Prostate gland (tissue), 2 donors: ENCODE data around the gene RNF41. TPM values are rescaled to one million over a fixed set of nuclear protein-coding genes. Genes with fewer than 3 reads are reported as not detected.
"Not testable (repeated sequence)": the region's sequence is repeated elsewhere in the genome, so short reads cannot be mapped to it uniquely, and the experiment has no call there.

Experiments
- DNase-seq: peaks from one replicate; pipeline ENCODE4 v3.0.0-alpha.2; 2019; ENCODE audit warnings: low spot score
- H3K27ac ChIP-seq, 2 donors: fragments of 200-600 bp; sonication (generic); 2 replicates each; pipeline ENCODE4 v1.5.1; 2017 to 2019
- H3K27me3 ChIP-seq: fragments of 200-600 bp; sonication (generic); replicated peaks from 2 replicates; pipeline ENCODE4 v1.5.1; 2019; ENCODE audit not compliant: insufficient read depth
- H3K36me3 ChIP-seq, 2 donors: fragments of 200-600 bp; sonication (generic); 1 replicate in 1 of 2; 2 replicates in 1 of 2; pipeline versions ENCODE4 v1.5.1 to v1.8.1; 2017 to 2019
- H3K4me1 ChIP-seq: fragments of 200-600 bp; sonication (generic); replicated peaks from 2 replicates; pipeline ENCODE4 v1.5.1; 2019
- H3K4me3 ChIP-seq, 2 donors: fragments of 200-600 bp; sonication (generic); 2 replicates each; pipeline ENCODE4 v1.5.1; 2017 to 2019
- H3K9me3 ChIP-seq: fragments of 200-600 bp; sonication (generic); 2 replicates; pipeline ENCODE4 v1.5.1; 2017
- POLR2A ChIP-seq: fragments of 450-650 bp; IDR thresholded peaks from one replicate; pipeline ENCODE4 v1.6.1; 2016; ENCODE audit warnings: antibody characterized with exemption, mild to moderate bottlenecking
- POLR2AphosphoS5 ChIP-seq: sonication (generic); formaldehyde crosslinking; IDR thresholded peaks from one replicate; pipeline ENCODE4 v1.6.1; 2017; ENCODE audit warnings: antibody characterized with exemption
- WGBS: methylation state at CpG from one replicate; pipeline ENCODE4 v1.1.5; 2018; 5-methylcytosine and 5-hydroxymethylcytosine counted together
- intact Hi-C: fragments of 100-400 bp; cut with DNase I; formaldehyde crosslinking; loops from one replicate; pipeline ENCODE4 v1.14.2; 2022
- total RNA-seq, 2 donors: library from RNA; depleted of rRNA; stranded (reverse); fragments of >200 nt; gene quantifications; one replicate each; pipeline ENCODE4 v1.1.0, GENCODE V29; 2016
- TF ChIP-seq, protein P1 (sequence below), 4 experiments: fragments of 200-600 bp in 2 of 4; fragments of 450-650 bp in 2 of 4; sonication (generic) in 2 of 4; IDR thresholded peaks; 1 replicate in 3 of 4; 2 replicates in 1 of 4; pipeline ENCODE4 v1.5.1; 2016 to 2019; ENCODE audit warnings: antibody characterized with exemption in 4 of 4, mild to moderate bottlenecking in 2 of 4, moderate library complexity in 2 of 4

The RNF41 gene
- 10 to 100 TPM; 74.4 to 90.4 TPM for total RNA-seq

DNA sequence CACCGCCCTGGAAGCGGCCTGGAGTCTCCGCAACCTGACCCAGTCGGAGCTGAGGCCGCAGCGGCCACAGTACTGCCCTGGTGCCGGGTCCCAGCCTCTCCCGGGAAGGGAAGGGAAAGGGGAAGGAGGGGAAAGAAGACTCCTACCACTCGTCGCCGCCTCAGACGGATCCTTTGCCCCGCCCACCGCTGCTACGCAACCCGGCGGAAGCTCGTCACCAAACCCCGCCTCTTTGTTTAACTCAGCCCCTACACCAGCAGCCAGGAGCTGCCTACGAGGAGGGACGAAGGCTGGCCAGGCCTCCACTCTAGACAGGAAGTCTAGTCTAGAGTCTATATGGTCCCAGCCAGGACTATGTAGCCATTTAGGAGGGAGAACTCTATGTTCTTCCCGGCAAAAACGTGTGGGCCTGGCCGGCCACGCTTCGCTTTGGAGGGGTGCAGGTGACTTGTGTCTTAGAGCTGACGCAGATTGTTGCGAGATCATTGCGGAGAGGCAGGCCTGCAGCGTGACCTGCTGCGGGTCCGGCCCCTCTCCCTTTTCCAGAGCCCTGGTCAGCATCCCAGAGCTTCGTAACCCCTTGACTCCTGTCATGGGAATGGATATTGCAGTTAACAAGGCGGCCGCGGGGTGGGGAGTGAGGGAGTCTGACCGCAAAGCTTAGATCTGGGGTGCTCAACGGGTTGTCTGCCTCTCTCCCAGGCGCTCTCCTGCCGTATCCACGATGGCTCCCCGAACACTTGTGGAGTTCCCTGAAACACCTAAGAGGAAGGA, at the start of gene RNF41:
RNF41 (minus strand) TSS at position 166 of the 774 bp plus-strand sequence. CDS start 7,875 bp downstream, outside the sequence.
- TF ChIP-seq POLR2A: peak; percentile 99
- TF ChIP-seq, protein P1, sequence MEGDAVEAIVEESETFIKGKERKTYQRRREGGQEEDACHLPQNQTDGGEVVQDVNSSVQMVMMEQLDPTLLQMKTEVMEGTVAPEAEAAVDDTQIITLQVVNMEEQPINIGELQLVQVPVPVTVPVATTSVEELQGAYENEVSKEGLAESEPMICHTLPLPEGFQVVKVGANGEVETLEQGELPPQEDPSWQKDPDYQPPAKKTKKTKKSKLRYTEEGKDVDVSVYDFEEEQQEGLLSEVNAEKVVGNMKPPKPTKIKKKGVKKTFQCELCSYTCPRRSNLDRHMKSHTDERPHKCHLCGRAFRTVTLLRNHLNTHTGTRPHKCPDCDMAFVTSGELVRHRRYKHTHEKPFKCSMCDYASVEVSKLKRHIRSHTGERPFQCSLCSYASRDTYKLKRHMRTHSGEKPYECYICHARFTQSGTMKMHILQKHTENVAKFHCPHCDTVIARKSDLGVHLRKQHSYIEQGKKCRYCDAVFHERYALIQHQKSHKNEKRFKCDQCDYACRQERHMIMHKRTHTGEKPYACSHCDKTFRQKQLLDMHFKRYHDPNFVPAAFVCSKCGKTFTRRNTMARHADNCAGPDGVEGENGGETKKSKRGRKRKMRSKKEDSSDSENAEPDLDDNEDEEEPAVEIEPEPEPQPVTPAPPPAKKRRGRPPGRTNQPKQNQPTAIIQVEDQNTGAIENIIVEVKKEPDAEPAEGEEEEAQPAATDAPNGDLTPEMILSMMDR (IDR thresholded peaks at IDR 0.05): peak in 2 of 4 experiments; percentile 27 to 42
- TF ChIP-seq POLR2AphosphoS5: peak; percentile 100
- WGBS: 1% methylated on average over 42 of the region's 42 CpGs
- Histone ChIP-seq H3K4me3 (peak within 1 kb of the TSS; percentile 74 to 93), H3K4me1 (no peaks in the 10 kb centered on the region), H3K27ac (peak within 1 kb of the TSS; percentile 99), H3K27me3 (no peaks in the 10 kb centered on the region), H3K36me3 (no peaks in the 10 kb centered on the region), H3K9me3 (no peaks in the 10 kb centered on the region)
- intact Hi-C loops: no loop called here
- peak; percentile 98 for DNase-seq

DNA sequence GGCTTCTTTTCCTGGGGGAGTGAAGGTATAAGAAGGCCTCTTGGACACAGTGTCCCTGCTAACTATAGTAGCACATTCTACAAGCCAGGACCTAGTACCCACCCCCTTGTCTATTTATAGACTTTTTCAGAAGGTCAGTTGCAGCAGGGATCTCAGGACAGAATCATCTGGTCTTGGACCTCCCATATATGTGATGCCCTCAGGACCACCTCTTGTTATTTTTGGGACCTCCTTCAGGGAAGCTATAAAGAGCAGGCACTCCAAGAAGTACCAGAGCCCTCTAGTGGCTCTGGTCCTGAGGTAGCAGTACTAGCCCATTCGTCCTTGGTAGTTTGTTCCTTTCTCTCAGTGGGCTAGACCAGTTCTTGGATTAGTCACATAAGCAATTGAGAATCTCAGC, 49.3 kb upstream of the RNF41 start:
- WGBS: 21% methylated on average over 1 of the region's 1 CpG
- Histone ChIP-seq H3K4me3 (no peak overlapping the region), H3K27ac (no peak overlapping the region), H3K9me3 (no peaks in the 10 kb centered on the region), H3K36me3 (peaks cover 5 to 12% of the 10 kb centered on the region in 2 donors), H3K27me3 (no peaks in the 10 kb centered on the region), H3K4me1 (peaks cover 4% of the 10 kb centered on the region)
- DNase-seq: no peak
- intact Hi-C loops: no loop called here
- TF ChIP-seq, protein P1 (IDR thresholded peaks at IDR 0.05): peak in 1 of 4 experiments; percentile 16
- no peak for TF ChIP-seq POLR2A
- TF ChIP-seq POLR2AphosphoS5: no peak

DNA sequence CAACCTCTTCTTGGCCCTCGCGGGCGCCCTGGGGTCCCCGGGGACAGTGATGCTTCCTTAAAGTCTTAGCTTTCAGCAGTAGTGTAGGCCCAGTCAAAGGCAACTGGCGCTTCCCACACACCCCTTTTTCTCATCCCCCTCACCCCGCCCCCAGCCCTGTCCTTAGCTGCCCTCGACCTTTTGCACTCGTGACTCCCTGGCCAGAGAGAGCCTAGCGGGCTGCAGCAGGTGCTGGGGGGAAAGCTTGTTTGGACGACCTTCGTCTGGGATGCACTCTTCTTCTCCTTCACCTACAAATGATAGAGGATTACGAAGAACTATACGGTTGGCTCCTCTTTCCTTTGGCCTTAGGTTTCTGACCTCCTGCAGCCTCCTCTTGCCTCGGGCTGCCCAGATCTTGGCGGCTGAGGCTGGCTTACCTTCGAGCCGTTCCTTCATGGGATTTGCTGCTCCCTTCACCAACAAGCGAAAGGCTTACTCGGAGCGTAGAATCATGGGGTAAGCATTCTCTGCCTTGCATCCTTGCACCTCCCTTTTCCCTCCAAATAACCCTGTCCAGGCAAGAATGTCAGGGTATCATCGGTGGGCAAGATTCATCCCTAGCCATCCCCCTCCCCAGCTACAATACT, 45.8 kb upstream of the RNF41 start:
- no peak for DNase-seq
- Histone ChIP-seq H3K27me3 (no peaks in the 10 kb centered on the region), H3K27ac (peak overlapping the region; percentile 91 to 93), H3K9me3 (no peaks in the 10 kb centered on the region), H3K4me3 (peak overlapping the region; percentile 56 to 75), H3K36me3 (no peaks in the 10 kb centered on the region), H3K4me1 (peaks cover 4% of the 10 kb centered on the region)
- TF ChIP-seq, protein P1 (IDR thresholded peaks at IDR 0.05): no peak
- no peak for TF ChIP-seq POLR2A
- no peak for TF ChIP-seq POLR2AphosphoS5
- intact Hi-C loops: no loop called here
- 27% methylated on average over 21 of the region's 21 CpGs for WGBS

DNA sequence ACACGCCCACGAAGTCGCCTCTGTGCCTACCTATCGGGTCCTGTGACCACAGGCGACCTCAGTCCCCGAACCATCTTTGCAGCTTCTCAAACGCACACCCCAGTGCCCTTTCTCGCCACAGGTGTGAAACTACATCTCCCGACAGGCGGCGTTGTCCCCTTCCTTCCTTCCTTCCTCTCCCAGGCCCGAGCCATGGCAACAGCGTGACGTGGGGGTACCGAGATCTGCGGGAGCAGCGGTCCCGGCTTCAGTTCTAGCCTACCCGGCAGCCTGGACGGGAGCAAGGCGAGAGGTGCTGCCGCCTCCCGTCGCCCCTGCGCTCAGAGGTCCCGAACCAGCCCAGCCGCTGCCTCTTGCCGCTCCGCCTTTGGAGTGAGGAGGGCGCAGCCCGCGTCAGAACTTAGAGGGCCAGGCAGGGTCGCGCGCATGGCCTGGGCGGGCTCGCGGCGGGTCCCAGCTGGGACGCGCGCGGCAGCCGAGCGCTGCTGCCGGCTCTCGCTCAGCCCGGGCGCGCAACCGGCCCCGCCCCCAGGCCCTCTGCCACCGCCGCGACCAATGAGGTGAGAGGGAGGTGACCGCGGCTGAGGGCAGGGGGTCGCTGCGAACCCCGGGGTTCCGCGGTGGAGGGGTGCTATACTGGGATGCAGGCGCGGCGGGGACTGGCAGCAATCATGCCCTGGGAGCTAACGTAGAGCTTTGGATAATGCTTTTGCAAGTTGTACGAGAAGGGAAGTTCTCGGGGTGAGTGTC, 45.1 kb upstream of the RNF41 start, which contains the start of gene COQ10A:
COQ10A (plus strand) TSS at position 250 of the 750 bp plus-strand sequence; CDS start at position 427, 177 bp downstream.
- H3K36me3 ChIP-seq: no peaks in the 10 kb centered on the region
- H3K4me1 ChIP-seq: peaks cover 4% of the 10 kb centered on the region
- intact Hi-C loops: no loop called here
- TF ChIP-seq POLR2A (peak; percentile 81), POLR2AphosphoS5 (peak; percentile 92)
- TF ChIP-seq, protein P1 (IDR thresholded peaks at IDR 0.05): peak; percentile 25 to 85 (median 70)
- peak within 1 kb of the TSS; percentile 56 to 75 for H3K4me3 ChIP-seq
- no peaks in the 10 kb centered on the region for H3K27me3 ChIP-seq
- WGBS: under 1% methylated on average over 59 of the region's 68 CpGs
- DNase-seq: peak; percentile 90
- H3K9me3 ChIP-seq: no peaks in the 10 kb centered on the region
- peak within 1 kb of the TSS; percentile 91 to 93 for H3K27ac ChIP-seq

DNA sequence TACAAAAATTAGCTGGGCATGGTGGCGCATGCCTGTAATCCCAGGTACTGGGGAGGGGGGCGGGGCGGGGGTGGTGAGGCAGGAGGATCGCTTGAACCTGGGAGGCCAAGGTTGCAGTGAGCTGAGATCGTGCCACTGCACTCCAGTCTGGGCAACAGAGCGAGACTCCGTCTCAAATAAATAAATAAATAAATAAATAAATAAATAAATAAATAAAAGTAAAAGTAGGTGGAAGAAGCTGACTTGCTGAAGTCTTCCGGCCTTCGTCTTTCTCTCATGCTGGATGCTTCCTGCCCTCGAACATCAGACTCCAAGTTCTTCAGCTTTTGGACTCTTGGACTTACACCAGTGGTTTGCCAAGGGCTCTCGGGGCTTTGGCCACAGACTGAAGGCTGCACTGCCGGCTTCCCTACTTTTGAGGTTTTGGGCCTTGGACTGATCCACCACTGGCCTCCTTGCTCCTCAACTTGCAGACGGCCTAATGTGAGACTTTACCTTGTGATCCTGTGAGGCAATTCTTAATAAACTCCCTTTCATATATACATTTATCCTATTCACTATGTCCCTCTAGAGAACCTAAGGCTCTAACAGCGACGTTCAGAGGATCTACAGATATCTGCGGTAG, 44.5 kb upstream of the RNF41 start:
- DNase-seq, H3K36me3 ChIP-seq, intact Hi-C loops, H3K9me3 ChIP-seq, H3K27me3 ChIP-seq, H3K4me1 ChIP-seq: not testable (repeated sequence)
- WGBS: 59% methylated on average over 16 of the region's 16 CpGs
- H3K4me3 ChIP-seq: peak overlapping the region; percentile 56 to 75
- H3K27ac ChIP-seq: peak overlapping the region; percentile 91 to 93

DNA sequence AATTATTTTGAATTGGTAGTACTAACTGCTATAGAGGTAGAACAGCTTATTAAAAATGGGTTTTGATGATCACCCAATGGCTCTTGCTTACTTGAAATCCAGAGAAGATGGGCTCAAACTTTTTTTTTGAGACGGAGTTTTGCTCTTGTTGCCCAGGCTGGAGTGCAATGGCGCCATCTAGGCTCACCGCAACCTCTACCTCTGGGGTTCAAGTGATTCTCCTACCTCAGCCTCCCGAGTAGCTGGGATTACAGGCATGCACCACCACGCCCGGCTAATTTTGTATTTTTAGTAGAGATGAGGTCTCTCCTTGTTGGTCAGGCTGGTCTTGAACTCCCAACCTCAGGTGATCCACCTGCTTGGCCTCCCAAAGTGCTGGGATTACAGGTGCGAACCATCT, 41.2 kb upstream of the RNF41 start:
- H3K4me3 ChIP-seq, H3K36me3 ChIP-seq, H3K27me3 ChIP-seq, intact Hi-C loops, H3K4me1 ChIP-seq, DNase-seq, H3K27ac ChIP-seq, H3K9me3 ChIP-seq: not testable (repeated sequence)
- 88% methylated on average over 7 of the region's 7 CpGs for WGBS
